NCI-H187 (cell line): ENCODE data around the gene MC1R.
A peak's percentile ranks its signal among the peaks of the same experiment; 100 is the strongest.
"Not testable (repeated sequence)": the region's sequence is repeated elsewhere in the genome, so short reads cannot be mapped to it uniquely, and the experiment has no call there.

Experiments used
- DNase-seq, 2 experiments: peaks; one replicate each; lab custom pipeline; 2025; lab: John Stamatoyannopoulos, UW

Gene MC1R

GRCh38 chr16:89914642-89915285, 3.9 kb upstream of the MC1R start:
- DNase-seq: not testable (repeated sequence)

- DNase-seq: no peak
Measured at GRCh38 chr16:89915303-89916232, 3.1 kb upstream of the MC1R start.

- peak in 1 of 2 experiments; percentile 59 for DNase-seq
Measured at GRCh38 chr16:89917773-89918452, 749 bp upstream of the MC1R start.

- no peak for DNase-seq
Measured at GRCh38 chr16:89919535-89920406, 1.1 kb downstream of the MC1R start.

GRCh38 chr16:89920723-89921122, 2.1 kb downstream of the MC1R start:
- DNase-seq: no peak

- no peak for DNase-seq
Measured at GRCh38 chr16:89921131-89921701, 2.6 kb downstream of the MC1R start.

GRCh38 chr16:89921702-89922476, 3.2 kb downstream of the MC1R start:
- DNase-seq: no peak

GRCh38 chr16:89922477-89922883, 3.8 kb downstream of the MC1R start:
- DNase-seq: no peak

- peak; percentile 11 to 52 for DNase-seq
Measured at GRCh38 chr16:89922884-89923639, 4.4 kb downstream of the MC1R start, which contains the start of gene TUBB3. Gene TUBB3, plus strand, starts transcription at chr16:89923342. Its CDS starts 60 bp downstream, at chr16:89923402.

GRCh38 chr16:89923640-89924296, 5.1 kb downstream of the MC1R start:
- no peak for DNase-seq

GRCh38 chr16:89924297-89924924, 5.7 kb downstream of the MC1R start:
- DNase-seq: no peak

GRCh38 chr16:89924925-89925307, 6.3 kb downstream of the MC1R start:
- DNase-seq: no peak

GRCh38 chr16:89925596-89926079, 7.0 kb downstream of the MC1R start:
- no peak for DNase-seq

- no peak for DNase-seq
Measured at GRCh38 chr16:89931305-89931896, 12.7 kb downstream of the MC1R start.

GRCh38 chr16:89931964-89932363, 13.3 kb downstream of the MC1R start:
- DNase-seq: no peak

- not testable (repeated sequence) for DNase-seq
Measured at GRCh38 chr16:89934019-89934418, 15.4 kb downstream of the MC1R start.

GRCh38 chr16:89934611-89935553, 16.2 kb downstream of the MC1R start:
- DNase-seq: no peak
